NCI-H2227 treated with DMSO at 0.1 percent for 48 hours (cell line): ENCODE data around the gene PRTN3.
A peak's percentile ranks its signal among the peaks of the same experiment; 100 is the strongest.
"Not testable (repeated sequence)": the region's sequence is repeated elsewhere in the genome, so short reads cannot be mapped to it uniquely, and the experiment has no call there.

ENCODE experiments used
- DNase-seq: peaks from one replicate; lab custom pipeline; 2025; lab: John Stamatoyannopoulos, UW

Gene PRTN3

GRCh38 chr19:848386-848921 lies 7.7 kb downstream of the PRTN3 start:
- no peak for DNase-seq

- DNase-seq: not testable (repeated sequence)
Measured at GRCh38 chr19:849195-849594, 8.4 kb downstream of the PRTN3 start.

GRCh38 chr19:850221-850978 lies 9.6 kb downstream of the PRTN3 start:
- peak; percentile 22 for DNase-seq

- DNase-seq: no peak
Measured at GRCh38 chr19:850979-851335, 10.2 kb downstream of the PRTN3 start.

- no peak for DNase-seq
Measured at GRCh38 chr19:852136-853013, 11.6 kb downstream of the PRTN3 start, which contains the start of gene ELANE. Gene ELANE, plus strand, starts transcription at chr19:852303. Its CDS starts 26 bp downstream, at chr19:852329.

- no peak for DNase-seq
Measured at GRCh38 chr19:853014-853585, 12.3 kb downstream of the PRTN3 start.

- not testable (repeated sequence) for DNase-seq
Measured at GRCh38 chr19:853614-854220, 12.9 kb downstream of the PRTN3 start.

GRCh38 chr19:854549-854948 lies 13.8 kb downstream of the PRTN3 start:
- no peak for DNase-seq

- DNase-seq: no peak
Measured at GRCh38 chr19:855142-855541, 14.3 kb downstream of the PRTN3 start.

GRCh38 chr19:855566-856120 lies 14.8 kb downstream of the PRTN3 start:
- DNase-seq: no peak

GRCh38 chr19:858284-858683 lies 17.5 kb downstream of the PRTN3 start:
- no peak for DNase-seq

GRCh38 chr19:858868-859843 lies 18.4 kb downstream of the PRTN3 start, which contains the start of gene CFD:
Gene CFD, plus strand, starts transcription at chr19:859664. Its CDS starts 26 bp downstream, at chr19:859690.
- DNase-seq: no peak

- no peak for DNase-seq
Measured at GRCh38 chr19:861141-861755, 20.4 kb downstream of the PRTN3 start.

- DNase-seq: no peak
Measured at GRCh38 chr19:861756-862580, 21.2 kb downstream of the PRTN3 start.

- no peak for DNase-seq
Measured at GRCh38 chr19:862581-863314, 21.9 kb downstream of the PRTN3 start.

- no peak for DNase-seq
Measured at GRCh38 chr19:863315-863620, 22.5 kb downstream of the PRTN3 start.

- DNase-seq: no peak
Measured at GRCh38 chr19:866769-867300, 26.0 kb downstream of the PRTN3 start.

- DNase-seq: no peak
Measured at GRCh38 chr19:867301-867793, 26.5 kb downstream of the PRTN3 start.
